GM12891 (cell line): Measurements from ENCODE around the gene MAP7D1.

ENCODE experiments used
- POLR2A ChIP-seq: IDR thresholded peaks from 2 replicates; pipeline ENCODE4 v1.6.1; 2011; ENCODE audit warnings: low read depth, low read length, control low read depth
- POLR2AphosphoS5 ChIP-seq: IDR thresholded peaks from 2 replicates; pipeline ENCODE4 v1.6.1; 2011; ENCODE audit warnings: low read depth, low read length, control low read depth
- TAF1 ChIP-seq: IDR thresholded peaks from 2 replicates; pipeline ENCODE4 v1.6.1; 2011; ENCODE audit warnings: low read depth, low read length, control low read depth

DNA sequence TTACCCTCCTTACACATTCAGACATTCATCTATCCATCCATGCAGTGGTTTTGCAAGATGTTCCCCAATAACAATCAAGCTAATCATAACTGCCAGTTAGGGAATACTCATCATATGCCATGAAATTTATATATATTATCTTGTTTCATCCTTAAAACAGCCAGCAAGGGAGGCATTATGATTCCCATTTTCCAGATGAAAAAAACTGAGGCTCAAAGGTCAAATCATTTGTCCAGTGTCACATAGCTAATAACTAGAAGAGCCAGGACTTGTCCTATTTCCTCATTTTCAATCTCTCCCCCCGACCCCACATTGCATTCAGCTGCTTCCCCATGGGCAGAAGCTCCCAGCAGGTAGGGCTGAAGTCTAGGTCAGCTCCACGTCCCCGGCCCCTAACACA, 23.9 kb upstream of the MAP7D1 start:
- no peak for TF ChIP-seq POLR2AphosphoS5
- TF ChIP-seq POLR2A: no peak
- TF ChIP-seq TAF1: no peak
